GM10248 (cell line): Measurements from ENCODE around the gene YARS2.

Source experiments
- CTCF ChIA-PET: fragments of 300-600 bp; sonication (Branson Sonifier 250); formaldehyde crosslinking; extraction: SDS; loops from one replicate; lab custom pipeline; 2021; ENCODE audit warnings: antibody characterized with exemption; lab: Yijun Ruan, JAX
- POLR2A ChIA-PET: fragments of 350-650 bp; sonication (Branson Sonifier 250); formaldehyde crosslinking; extraction: SDS; loops from one replicate; lab custom pipeline; 2020; ENCODE audit warnings: antibody characterized with exemption; lab: Yijun Ruan, JAX
- DNase-seq: peaks from one replicate; pipeline ENCODE4 v3.0.0; 2012; ENCODE audit errors: extremely low spot score
- CTCF ChIP-seq: IDR thresholded peaks from 2 replicates; pipeline ENCODE4 v1.5.1; 2012; ENCODE audit warnings: mild to moderate bottlenecking, low read depth; ENCODE audit errors: extremely low read depth, missing control alignments, control extremely low read depth

The YARS2 gene

GRCh38 chr12:32776258-32776657 lies 20.6 kb upstream of the YARS2 start:
- CTCF ChIA-PET = interaction anchor here (0.9 to 1.0 kb wide), 3 partner anchors 20 to 21 kb away, joined by 3 to 4 read pairs (median 4); partner anchors contain the start of gene YARS2
- TF ChIP-seq CTCF = no peak

GRCh38 chr12:32773691-32774090 lies 18.0 kb upstream of the YARS2 start:
- POLR2A ChIA-PET = interaction anchor here (0.6 kb wide), 1 partner anchor 425 kb away, joined by 4 read pairs; no protein-coding TSS in a partner anchor
- TF ChIP-seq CTCF = no peak
- DNase-seq = no peak
- CTCF ChIA-PET = interaction anchor here (1.0 to 2.6 kb wide), 3 partner anchors 15 to 152 kb away, joined by 3 to 21 read pairs (median 3); partner anchors contain the start of gene YARS2

More at GRCh38 chr12:32776258-32776657, 20.6 kb upstream of the YARS2 start:
- POLR2A ChIA-PET = no interaction called here
- DNase-seq = no peak

GRCh38 chr12:32770141-32770540 lies 14.4 kb upstream of the YARS2 start:
- TF ChIP-seq CTCF = no peak
- POLR2A ChIA-PET = no interaction called here
- DNase-seq = no peak
- CTCF ChIA-PET = interaction anchor here (1.1 to 2.7 kb wide), 3 partner anchors 14 to 1251 kb away, joined by 3 to 18 read pairs (median 4); partner anchors contain the start of gene YARS2

GRCh38 chr12:32768518-32768917 lies 12.8 kb upstream of the YARS2 start:
- DNase-seq = no peak
- ChIA-PET POLR2A (no interaction called here), CTCF (interaction anchor here (1.1 kb wide), 1 partner anchor 10 kb away, joined by 3 read pairs; no protein-coding TSS in a partner anchor)
- TF ChIP-seq CTCF = no peak

- DNase-seq = no peak
- TF ChIP-seq CTCF = no peak
- POLR2A ChIA-PET = no interaction called here
- CTCF ChIA-PET = interaction anchor here (2.6 kb wide), 1 partner anchor 10 kb away, joined by 23 read pairs; the partner anchor contains the start of gene YARS2
Observed at GRCh38 chr12:32765906-32766305, 10.2 kb upstream of the YARS2 start.

- no peak for TF ChIP-seq CTCF
- POLR2A ChIA-PET = no interaction called here
- CTCF ChIA-PET = interaction anchor here (1.2 to 1.6 kb wide), 3 partner anchors 121 to 1260 kb away, joined by 3 to 4 read pairs (median 3); partner anchors contain the start of gene ALG10
- no peak for DNase-seq
Observed at GRCh38 chr12:32761716-32762115, 6.0 kb upstream of the YARS2 start.
